SHP77 (cell line): ENCODE results near the gene ATG13.
A peak's percentile ranks its signal among the peaks of the same experiment; 100 is the strongest.
"Not testable (repeated sequence)": the region's sequence is repeated elsewhere in the genome, so short reads cannot be mapped to it uniquely, and the experiment has no call there.

Experiments
- DNase-seq, 2 experiments: peaks; one replicate each; lab custom pipeline; 2025; lab: John Stamatoyannopoulos, UW

Gene ATG13

GRCh38 chr11:46643986-46644385, 26.6 kb downstream of the ATG13 start:
- no peak for DNase-seq

GRCh38 chr11:46649180-46649738, 31.9 kb downstream of the ATG13 start:
- no peak for DNase-seq

- no peak for DNase-seq
Observed at GRCh38 chr11:46655631-46656030, 38.3 kb downstream of the ATG13 start.

GRCh38 chr11:46657186-46657585, 39.8 kb downstream of the ATG13 start:
- DNase-seq = no peak

- DNase-seq = no peak
Observed at GRCh38 chr11:46658259-46658658, 40.9 kb downstream of the ATG13 start.

GRCh38 chr11:46659908-46660307, 42.6 kb downstream of the ATG13 start:
- no peak for DNase-seq

GRCh38 chr11:46661836-46662235, 44.5 kb downstream of the ATG13 start:
- no peak for DNase-seq

- no peak for DNase-seq
Observed at GRCh38 chr11:46662366-46662765, 45.0 kb downstream of the ATG13 start.

- no peak for DNase-seq
Observed at GRCh38 chr11:46663277-46663940, 46.1 kb downstream of the ATG13 start.

GRCh38 chr11:46664612-46665011, 47.3 kb downstream of the ATG13 start:
- DNase-seq = no peak

GRCh38 chr11:46665356-46665755, 48.0 kb downstream of the ATG13 start:
- DNase-seq = no peak

- DNase-seq = no peak
Observed at GRCh38 chr11:46666516-46666915, 49.2 kb downstream of the ATG13 start.

GRCh38 chr11:46667043-46667481, 49.7 kb downstream of the ATG13 start:
- no peak for DNase-seq

- no peak for DNase-seq
Observed at GRCh38 chr11:46668480-46669085, 51.2 kb downstream of the ATG13 start.

GRCh38 chr11:46669711-46670139, 52.4 kb downstream of the ATG13 start:
- peak in 1 of 2 experiments; percentile 11 for DNase-seq

- DNase-seq = not testable (repeated sequence)
Observed at GRCh38 chr11:46670521-46670920, 53.2 kb downstream of the ATG13 start.

- no peak for DNase-seq
Observed at GRCh38 chr11:46671958-46672315, 54.6 kb downstream of the ATG13 start.

- no peak for DNase-seq
Observed at GRCh38 chr11:46672381-46672839, 55.1 kb downstream of the ATG13 start.

- peak; percentile 26 to 39 for DNase-seq
Observed at GRCh38 chr11:46673713-46674462, 56.5 kb downstream of the ATG13 start.

- DNase-seq = no peak
Observed at GRCh38 chr11:46674463-46675287, 57.3 kb downstream of the ATG13 start.

GRCh38 chr11:46675288-46675851, 58.0 kb downstream of the ATG13 start:
- no peak for DNase-seq
